Left renal pelvis (tissue), 4 donors: ENCODE data around the gene SCRT2. TPM values are rescaled to one million over a fixed set of nuclear protein-coding genes. Genes with fewer than 3 reads are reported as not detected.
"Not testable (repeated sequence)": the region's sequence is repeated elsewhere in the genome, so short reads cannot be mapped to it uniquely, and the experiment has no call there.

ENCODE experiments used
- DNase-seq, 4 donors: peaks; one replicate each; pipeline ENCODE4 v3.0.0-alpha.2; 2013; ENCODE audit warnings: low read depth in 4 of 4, low spot score in 3 of 4
- polyA plus RNA-seq, 4 donors: library from polyadenylated mRNA; unstranded; fragments of 120-200 nt; gene quantifications; one replicate each; pipeline ENCODE4 v1.2.1, GENCODE V29; 2013; ENCODE audit not compliant: insufficient read length in 4 of 4

SCRT2 gene
- polyA plus RNA-seq, 4 donors = 0.06 TPM; not detected in 3

DNA sequence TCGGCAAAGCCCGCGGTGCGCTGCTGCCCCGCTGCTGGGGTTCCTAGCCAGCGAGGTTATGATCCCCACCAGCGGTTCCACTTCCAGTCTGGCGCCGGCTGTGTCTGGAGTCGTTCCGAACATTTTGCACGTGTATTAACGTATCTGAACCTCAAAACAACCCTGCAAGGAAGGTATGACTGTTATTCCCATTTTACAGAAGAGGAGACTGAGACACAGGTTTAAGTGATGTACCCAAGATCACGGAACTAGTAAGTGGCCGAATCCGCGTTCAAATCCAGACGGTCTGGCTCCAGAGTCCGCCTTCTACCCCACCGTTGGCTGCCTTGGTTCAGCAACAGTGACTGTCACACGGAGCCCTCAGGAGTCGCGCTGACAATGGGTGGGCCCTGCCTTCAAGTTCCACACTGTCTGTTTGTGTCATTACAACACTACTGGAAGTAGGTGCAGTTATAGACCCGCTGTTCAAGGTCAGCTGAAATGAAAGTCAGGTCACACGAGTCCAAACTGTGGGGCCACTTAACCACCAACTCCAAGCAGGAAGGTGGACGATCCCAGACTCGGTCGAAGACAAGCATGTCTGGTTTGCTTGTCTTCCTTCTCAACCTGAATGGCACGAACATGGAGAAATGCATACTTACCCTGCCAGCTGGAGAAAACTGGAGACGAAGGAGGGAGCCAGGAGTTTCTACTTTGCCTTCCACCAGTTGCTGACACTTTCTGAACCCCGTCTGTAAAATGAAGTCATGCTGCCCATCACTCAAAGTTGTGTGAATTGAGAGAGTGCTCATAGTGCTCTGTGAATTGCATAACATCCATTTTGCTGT is 21.8 kb downstream of the SCRT2 start:
- no peak for DNase-seq

DNA sequence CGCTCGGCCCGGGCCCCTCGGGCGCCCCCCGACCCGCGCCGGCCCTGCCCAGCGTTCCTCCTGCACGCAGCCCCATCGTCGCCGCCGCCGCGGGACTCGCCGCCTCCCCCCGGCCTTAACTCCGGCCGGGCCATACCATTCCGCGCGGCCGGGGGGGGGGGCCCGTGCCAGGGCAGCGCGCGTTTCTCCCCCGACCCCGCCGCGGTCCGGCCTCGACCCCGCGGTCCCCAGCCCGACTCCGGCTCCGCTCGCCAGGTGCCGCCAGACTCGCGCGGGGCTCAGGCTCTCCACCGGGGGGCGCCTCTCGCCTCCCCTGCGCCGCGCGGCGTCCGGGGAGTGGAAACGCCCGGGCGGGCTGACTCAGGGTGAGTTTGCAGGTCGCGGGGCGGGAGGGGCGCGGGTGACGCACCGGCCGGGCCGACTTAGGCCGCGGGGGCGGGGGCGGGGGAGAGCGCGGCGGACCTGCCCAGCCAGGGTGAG is 22.5 kb downstream of the SCRT2 start, which contains the start of gene SRXN1:
Gene SRXN1, minus strand, starts transcription at position 91 of the 480 bp plus-strand sequence. Its CDS starts 15 bp downstream, at position 76.
- DNase-seq = peak in 1 of 4 donors; percentile 73

DNA sequence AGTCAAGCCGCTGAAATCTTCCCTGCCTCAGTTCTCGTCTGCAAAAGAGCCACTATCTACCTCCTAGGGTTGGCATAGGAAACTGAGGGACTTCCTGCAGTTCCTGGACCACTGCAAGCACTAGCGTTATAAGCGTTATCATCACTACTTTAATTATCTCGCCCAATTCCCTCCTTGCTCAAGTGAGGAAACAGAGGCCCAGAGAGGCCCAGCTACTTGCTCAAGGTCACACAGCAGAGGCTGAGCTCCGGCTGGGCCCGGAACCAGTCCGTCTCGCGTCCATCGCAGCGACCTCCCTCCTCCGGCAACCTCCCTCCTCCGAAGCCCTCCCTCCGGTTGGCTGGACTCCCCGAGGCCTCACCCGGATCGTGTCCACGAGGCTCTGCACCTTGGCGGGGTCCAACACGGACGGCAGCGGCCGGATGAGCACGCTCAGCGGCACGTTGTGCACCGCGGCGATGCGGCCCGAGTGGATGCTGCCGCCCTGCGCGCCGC is 22.9 kb downstream of the SCRT2 start:
- DNase-seq = no peak

DNA sequence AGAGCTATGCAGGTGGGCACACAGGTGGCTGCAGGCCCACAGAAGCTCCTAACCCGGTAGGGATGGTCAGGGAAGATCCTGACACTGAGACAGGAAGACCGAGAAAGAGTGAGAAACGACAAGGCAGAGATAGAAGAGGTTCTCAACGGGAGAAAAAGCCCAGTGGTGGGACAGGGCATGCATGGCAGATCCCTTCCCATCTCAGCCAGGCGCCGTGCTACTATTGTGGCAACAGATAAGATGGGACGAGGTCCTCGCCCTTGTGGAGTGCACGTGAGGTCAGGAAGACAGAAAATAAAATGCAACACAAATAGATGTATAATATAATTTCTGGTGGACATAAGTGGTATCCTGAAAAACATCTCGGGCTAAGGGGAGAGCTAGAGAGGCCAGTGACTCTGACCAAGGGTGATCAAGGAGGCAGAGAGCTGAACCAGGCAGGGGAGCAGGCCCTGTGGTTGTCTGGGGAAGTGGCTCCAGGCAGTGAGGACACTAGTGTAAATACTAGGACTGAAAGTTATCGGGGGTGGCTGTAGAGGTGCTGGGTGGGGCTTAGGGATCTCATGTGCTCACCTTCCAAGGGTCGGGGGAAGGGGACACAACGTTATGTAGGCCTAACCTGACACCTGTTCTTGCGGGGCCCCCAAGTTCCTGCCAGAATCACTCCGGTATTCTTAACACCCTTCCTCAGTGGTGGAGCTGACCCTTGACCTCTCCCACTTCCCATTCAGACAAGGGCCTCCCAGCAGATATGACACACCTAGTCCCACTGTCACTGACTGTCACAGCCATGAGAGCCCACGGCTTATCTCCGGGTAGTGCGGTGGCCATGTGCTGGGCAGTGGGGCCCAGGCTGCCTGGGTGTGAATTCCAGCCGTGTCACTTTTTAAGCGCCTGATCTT is 23.6 kb downstream of the SCRT2 start:
- no peak for DNase-seq

DNA sequence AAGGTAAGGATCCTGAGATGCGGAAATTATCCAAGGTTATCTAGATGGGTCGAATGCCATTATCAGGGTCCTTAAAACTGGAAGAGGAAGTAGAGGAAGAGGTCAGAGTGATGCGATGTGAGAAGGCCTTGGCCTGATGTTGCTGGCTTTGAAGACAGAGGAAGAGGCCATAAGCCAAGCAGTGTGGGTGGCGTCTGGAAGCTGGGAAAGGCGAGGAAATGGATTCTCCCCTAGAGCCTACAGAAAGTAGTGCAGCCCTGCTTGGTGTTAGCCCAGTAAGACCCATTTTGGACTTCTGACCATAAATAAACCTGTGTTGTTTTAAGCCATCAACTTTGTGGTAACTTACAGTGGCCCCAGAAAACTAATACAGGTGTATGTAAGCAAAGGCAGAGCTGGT is 24.6 kb downstream of the SCRT2 start:
- no peak for DNase-seq

DNA sequence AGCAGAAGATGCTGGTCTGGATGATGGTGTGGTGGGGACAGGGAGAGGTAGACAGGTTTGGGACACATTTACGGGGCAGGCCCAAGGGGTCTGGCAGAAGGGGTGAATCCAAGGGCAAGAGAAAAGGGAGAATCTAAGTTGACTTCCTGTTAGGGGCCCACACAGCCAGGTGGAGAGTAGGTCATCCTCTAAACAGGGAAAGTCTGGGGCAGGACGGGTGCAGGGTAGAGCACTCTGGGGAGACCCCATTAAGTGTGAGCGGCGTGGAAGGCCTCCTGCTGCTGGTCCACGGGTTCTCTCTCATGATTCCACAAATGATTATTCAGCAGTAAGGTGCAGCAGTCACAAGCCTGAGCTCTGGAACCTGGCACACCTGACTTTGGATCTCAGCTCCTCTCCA is 25.3 kb downstream of the SCRT2 start:
- DNase-seq = no peak

DNA sequence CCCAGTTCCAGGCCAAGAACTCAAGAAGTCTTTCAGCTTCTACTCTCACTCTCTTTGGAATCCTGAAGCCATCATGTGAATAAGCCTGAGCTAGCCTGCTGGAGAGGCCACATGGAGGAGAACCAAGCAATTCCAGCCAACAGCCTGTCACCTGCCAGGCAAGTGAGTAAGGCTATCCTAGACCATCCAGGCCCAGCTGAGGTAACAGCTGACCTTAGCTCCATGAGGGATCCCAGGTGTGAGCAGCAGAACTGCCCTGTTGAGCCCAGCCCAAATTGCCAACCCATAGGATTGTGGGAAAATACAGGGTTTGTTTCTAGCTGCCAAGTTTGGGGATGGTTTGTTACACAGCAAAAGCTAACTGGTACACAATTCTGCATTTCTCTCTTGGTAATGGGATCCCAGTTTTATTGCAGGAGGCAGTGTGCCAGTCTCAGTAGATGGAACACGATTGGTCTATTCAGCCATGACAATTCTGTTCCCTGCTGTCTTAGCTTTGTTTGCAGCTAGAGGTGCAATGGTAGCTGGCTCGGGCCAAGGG is 28.1 kb downstream of the SCRT2 start:
- DNase-seq = no peak

DNA sequence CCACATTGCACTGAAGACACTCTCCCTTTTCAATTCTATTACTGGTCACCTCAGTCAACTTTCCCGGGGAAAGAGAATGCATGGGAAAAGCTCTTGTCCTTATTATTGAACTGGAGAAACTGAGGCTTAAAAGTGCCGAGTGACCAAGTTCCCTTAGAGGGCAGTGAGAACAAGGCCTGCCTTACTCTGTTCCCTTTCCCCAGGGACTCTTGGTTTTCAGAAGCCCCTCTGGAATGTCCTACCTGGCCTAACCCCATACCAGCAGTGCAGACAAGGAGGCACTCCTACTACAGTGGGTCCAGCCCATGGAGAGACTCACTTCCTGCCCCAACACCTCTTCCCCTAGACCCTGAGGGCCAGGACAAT is 28.8 kb downstream of the SCRT2 start:
- DNase-seq = no peak

DNA sequence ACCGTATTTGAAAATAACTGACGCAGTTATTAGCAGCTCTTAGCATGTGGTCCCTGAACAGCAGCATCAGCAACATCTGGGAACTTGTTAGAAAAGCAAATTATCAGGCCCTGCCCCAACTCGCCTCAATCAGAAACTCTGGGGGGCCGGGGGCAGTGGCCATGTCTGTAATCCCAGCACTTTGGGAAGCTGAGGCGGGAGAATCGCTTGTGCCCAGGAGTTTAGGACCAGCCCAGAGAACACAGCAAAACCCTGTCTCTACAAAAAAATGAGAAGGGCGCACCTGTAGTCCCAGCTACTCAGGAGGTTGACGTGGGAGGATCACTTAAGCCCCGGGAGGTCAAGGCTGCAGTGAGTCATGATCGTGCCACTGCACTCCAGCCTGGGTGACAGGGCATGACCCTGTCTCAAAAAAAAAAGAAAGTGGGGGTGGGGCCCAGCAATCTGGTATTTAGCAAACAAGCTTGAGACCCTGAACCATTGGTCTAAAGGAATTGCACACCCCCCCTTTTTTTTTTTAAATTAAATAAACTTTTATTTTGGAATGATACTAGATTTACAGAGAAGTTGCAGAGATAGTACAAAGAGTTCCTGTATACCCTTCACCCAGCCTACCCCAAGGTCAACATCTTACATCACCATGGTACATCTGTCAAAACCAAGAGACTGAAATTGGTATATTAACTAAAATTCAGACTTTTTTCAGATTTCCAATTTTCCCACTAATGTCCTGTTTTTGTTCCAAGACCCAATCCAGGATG is 29.3 kb downstream of the SCRT2 start:
- DNase-seq = no peak

DNA sequence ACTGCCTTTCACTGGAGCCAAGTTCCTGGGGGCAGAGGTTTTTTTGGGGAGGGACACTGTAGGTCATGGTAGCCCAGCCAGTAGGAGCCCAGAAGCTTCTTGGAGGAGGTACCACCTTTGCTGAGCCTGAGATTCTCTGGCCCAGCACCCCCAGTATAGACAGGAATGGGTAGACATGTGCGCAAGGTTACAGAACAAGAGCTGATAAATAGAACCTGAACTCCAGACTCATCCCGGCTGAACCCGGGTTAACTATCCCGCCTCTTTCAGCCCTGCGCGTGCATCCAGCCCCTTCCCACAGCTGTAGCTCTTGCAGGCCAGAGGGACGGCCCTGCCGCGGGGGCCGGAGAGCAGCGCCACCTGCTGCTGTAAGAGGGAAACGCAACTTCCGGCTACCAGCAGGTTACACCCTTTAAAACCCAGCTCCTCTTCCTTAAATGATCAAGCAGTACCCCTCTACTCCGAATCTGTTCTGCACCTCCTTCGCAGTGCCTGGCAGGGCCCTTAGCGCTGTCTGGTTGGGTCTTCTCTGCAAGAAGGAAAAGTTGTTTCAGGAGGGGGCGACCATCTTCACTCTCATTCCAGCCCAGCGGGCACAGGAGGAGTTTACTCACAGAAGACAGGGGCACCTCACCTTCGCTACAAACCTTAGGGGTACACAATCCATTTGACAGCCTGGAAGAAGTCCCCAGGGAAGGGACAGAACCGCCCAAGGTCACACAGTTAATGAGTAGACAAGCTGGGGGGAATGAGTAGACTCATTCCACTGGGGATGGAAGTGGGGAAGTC is 30.1 kb downstream of the SCRT2 start:
- DNase-seq = peak in 2 of 4 donors; percentile 57 to 65

DNA sequence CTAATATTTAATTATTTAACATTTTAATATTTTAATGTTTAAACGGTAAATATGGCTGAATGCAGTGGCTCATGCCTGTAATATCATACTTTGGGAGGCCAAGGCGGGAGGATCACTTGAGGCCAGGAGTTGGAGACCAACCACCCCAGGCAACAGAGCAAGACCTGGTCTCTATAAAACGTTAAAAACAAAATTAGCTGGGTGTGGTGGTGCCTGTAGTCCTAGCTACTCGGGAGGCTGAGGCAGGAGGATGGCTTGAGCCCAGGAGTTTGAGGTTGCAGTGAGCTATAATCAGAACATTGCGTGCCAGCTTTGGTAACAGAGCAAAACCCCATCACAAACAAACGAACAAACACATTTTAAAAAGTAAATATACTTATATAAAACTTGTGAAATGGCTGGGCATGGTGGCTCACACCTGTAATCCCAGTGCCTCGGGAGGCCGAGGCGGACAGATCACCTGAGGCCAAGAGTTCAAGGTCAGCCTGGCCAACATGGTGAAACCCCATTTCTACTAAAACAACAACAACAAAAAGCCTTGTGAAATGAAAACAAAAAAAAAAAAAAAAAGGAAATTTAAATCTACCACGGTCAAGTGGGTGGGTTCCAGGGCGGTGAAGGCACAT is 30.8 kb downstream of the SCRT2 start:
- no peak for DNase-seq

DNA sequence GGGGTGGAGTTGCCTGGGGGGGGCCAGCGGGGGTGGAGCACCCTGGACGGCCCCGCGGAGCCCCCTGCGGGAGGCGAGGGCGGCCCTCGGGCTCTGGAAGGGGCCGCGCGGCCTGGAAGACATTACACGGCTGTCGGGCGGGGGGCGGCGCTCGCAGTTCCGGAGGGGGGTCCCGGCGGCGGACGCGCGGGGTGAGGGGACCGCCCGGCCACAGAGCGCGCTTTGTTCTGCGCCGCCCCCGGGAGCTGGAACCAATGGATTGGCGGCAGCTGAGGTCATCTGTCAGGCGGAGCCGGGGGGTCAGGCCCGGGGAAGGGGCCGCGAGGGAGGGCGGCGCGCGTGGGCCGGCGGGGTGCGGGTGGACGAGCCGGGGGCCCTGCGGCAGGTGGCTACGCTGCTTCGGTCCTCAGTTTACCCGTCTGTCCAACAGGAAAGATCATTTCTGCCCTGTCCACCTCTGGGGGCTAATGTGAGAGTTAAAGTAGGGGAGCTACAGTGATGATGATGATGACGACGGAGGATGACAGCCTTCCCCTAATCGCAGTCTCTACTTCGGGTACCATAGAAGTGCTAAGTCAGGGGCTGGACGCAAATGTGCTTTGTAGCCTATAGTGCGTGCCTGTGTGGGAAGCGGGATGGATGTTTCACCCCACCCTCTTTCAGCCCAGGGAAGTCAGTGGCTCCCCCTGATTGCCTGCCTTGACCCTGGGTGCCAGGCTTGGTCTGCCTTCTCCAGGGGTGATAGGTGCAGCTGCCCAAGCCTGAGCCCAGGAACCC is 33.0 kb downstream of the SCRT2 start:
- DNase-seq = no peak

DNA sequence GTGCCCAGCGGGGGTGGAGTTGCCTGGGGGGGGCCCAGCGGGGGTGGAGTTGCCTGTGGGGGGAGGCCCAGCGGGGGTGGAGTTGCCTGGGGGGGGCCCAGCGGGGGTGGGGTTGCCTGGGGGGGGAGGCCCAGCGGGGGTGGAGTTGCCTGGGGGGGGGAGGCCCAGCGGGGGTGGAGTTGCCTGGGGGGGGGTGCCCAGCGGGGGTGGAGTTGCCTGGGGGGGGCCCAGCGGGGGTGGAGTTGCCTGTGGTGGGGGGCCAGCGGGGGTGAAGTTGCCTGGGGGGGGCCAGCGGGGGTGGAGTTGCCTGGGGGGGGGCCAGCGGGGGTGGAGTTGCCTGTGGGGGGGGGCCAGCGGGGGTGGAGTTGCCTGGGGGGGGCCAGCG is 33.6 kb downstream of the SCRT2 start:
- DNase-seq = not testable (repeated sequence)

DNA sequence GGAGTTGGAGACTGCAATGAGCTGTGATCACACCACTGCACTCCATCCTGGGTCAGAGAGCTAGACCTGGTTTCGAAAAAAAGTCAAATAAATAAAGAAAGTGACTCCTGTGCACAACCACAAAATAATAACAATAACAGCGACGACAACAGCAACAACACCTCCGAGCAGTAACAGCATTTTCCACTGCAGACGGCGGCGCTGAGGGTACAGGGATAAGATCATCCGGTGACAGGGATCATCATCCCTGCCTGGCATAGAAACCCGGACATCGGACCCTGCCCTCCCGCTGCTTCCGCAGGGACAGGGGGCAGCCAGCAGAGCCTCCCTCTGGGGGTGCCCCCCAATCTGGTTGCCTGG is 34.1 kb downstream of the SCRT2 start:
- DNase-seq = no peak

DNA sequence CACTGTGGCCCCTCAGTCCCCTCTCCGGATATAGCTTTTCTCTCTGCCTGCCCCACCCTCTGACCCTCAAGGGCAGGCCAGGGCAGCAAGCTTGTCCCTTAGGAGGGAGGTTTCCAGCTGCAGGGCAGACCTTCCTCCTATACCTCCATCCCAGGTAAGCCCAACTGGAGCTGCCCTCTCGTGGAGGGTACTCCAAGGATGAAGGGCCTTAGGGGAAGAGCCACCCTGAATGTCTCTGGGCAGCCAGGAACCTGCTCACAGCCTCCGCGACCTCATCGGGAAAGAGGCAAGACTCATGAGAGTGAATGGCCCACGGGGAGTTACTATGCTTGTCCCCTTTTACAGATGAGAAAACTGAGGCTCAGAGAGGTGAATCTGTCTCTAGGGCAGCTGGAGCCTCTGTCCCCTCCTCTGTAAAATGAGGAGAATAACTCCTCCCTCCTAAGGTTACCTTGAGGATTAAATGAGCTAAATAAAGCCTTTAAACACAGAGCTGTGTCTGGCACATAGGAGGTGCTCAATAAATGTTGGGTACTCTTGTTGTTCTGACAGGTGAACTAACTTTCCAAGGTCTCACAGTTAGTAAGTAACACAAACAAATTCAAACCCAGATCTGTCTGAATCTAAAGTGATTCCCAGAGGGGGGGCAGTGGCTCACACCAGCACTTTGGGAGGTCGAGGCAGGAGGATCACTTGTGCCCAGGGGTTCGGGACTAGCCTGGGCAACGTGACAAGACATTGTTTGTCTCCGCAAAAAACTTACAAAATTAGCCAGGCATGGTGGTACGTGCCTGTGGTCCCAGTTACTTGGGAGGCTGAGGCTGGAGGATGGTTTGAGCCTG is 34.7 kb downstream of the SCRT2 start:
- no peak for DNase-seq

DNA sequence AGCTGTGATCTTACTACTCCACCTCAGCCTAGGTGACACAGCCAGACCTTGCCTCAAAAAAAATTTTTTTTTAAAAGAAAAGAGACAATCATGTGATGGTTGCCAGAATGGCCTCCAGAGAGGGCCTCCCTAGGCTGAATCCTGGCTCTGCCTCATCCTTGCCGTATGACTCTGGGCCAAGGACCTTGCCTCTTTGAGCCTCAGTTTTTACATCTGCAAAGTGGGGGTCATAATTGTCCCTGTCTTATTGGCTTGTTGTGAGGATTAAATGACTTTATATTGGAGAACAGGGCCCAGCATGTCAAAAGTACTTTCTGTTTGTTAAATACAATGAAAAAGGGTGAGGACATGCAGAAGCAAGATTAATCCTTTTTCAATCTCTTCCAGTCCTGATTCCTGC is 37.0 kb downstream of the SCRT2 start:
- DNase-seq = no peak

DNA sequence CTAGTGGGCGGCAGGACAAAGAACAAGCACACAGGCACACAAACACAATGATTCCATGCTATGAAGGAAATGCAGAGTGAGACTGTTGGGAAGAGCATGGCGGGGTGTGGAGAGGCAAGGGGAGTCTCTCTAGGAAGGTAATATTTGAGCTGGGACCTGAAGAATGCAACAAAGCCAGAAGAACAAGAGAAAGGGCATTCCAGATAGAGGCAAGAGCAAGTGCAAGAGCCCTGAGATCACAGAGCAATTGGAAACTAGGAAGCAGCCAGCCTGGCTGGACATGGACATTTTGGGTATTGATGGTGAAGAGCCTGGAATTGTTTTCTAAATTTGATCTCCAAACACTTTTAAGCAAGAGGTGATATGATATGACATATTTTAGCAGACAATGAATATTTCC is 38.0 kb downstream of the SCRT2 start:
- no peak for DNase-seq
